Sigmoid colon (tissue), 4 donors: Measurements from ENCODE around the gene RAP1B.

Source experiments
- CTCF ChIP-seq, 4 experiments: fragments of 450-650 bp in 3 of 4; fragments of 200-600 bp in 1 of 4; IDR thresholded peaks; one replicate each; pipeline ENCODE4 v1.5.1; 2016 to 2019; ENCODE audit warnings: antibody characterized with exemption in 4 of 4, mild to moderate bottlenecking in 3 of 4, moderate library complexity in 2 of 4
- EP300 ChIP-seq, 4 donors: sonication (generic); formaldehyde crosslinking; IDR thresholded peaks; one replicate each; pipeline ENCODE4 v1.6.1; 2017; ENCODE audit warnings: antibody characterized with exemption in 4 of 4
- POLR2A ChIP-seq, 2 donors: fragments of 450-650 bp; IDR thresholded peaks; one replicate each; pipeline ENCODE4 v1.6.1; 2016; ENCODE audit warnings: antibody characterized with exemption in 2 of 2, mild to moderate bottlenecking in 2 of 2, moderate library complexity in 2 of 2
- POLR2AphosphoS5 ChIP-seq, 4 donors: sonication (generic); formaldehyde crosslinking; IDR thresholded peaks; one replicate each; pipeline ENCODE4 v1.6.1; 2017; ENCODE audit warnings: antibody characterized with exemption in 4 of 4

GRCh38 chr12:68628698-68629097 lies 18.0 kb downstream of the RAP1B start:
- TF ChIP-seq CTCF (IDR thresholded peaks at IDR 0.05) (no peak), POLR2A (IDR thresholded peaks at IDR 0.05) (no peak), EP300 (IDR thresholded peaks at IDR 0.05) (no peak), POLR2AphosphoS5 (IDR thresholded peaks at IDR 0.05) (no peak)
